Nephron progenitor cell (in vitro differentiated cells): Measurements from ENCODE around the gene ZFC3H1.

Experiments used
- DNase-seq: peaks from one replicate; pipeline ENCODE4 v3.0.0; 2021
- H3K27ac Mint-ChIP-seq: 2 replicates; pipeline ENCODE4 v1.8.0; 2021; ENCODE audit warnings: mild to moderate bottlenecking, moderate library complexity, mixed read lengths
- H3K27me3 Mint-ChIP-seq: 2 replicates; pipeline ENCODE4 v1.8.0; 2021; ENCODE audit warnings: mild to moderate bottlenecking, low read depth, mixed read lengths; ENCODE audit not compliant: poor library complexity
- H3K36me3 Mint-ChIP-seq: 2 replicates; pipeline ENCODE4 v1.8.0; 2021; ENCODE audit warnings: low read depth, mixed read lengths
- H3K4me1 Mint-ChIP-seq: 2 replicates; pipeline ENCODE4 v1.8.0; 2021; ENCODE audit warnings: mixed read lengths
- H3K4me3 Mint-ChIP-seq: 2 replicates; pipeline ENCODE4 v1.8.0; 2021; ENCODE audit warnings: mild to moderate bottlenecking, moderate library complexity, mixed read lengths
- H3K9me3 Mint-ChIP-seq: 2 replicates; pipeline ENCODE4 v1.8.0; 2021; ENCODE audit warnings: mild to moderate bottlenecking, moderate library complexity, mixed read lengths
- CTCF ChIP-seq: fragments of 200-600 bp; sonication (generic); IDR thresholded peaks from 2 replicates; pipeline ENCODE4 v1.5.0; 2021; ENCODE audit warnings: antibody characterized with exemption

ZFC3H1 gene

GRCh38 chr12:71621938-71622337, 41.7 kb downstream of the ZFC3H1 start:
- no peak overlapping the region for H3K4me3 Mint-ChIP-seq
- no peak for DNase-seq
- H3K9me3 Mint-ChIP-seq: no peaks in the 10 kb centered on the region
- peaks cover 73% of the 10 kb centered on the region for H3K36me3 Mint-ChIP-seq
- no peaks in the 10 kb centered on the region for H3K27me3 Mint-ChIP-seq
- TF ChIP-seq CTCF: no peak
- H3K27ac Mint-ChIP-seq: peak overlapping the region; percentile 38
- H3K4me1 Mint-ChIP-seq: no peaks in the 10 kb centered on the region

GRCh38 chr12:71610031-71610795, 53.4 kb downstream of the ZFC3H1 start:
- Mint-ChIP-seq H3K36me3 (peaks cover 81% of the 10 kb centered on the region), H3K4me3 (no peak overlapping the region), H3K27ac (peak overlapping the region; percentile 48), H3K4me1 (no peaks in the 10 kb centered on the region), H3K27me3 (no peaks in the 10 kb centered on the region), H3K9me3 (no peaks in the 10 kb centered on the region)
- TF ChIP-seq CTCF: no peak
- no peak for DNase-seq

GRCh38 chr12:71607494-71608330, 55.9 kb downstream of the ZFC3H1 start:
- Mint-ChIP-seq H3K36me3 (peaks cover 73% of the 10 kb centered on the region), H3K4me1 (no peaks in the 10 kb centered on the region), H3K27me3 (no peaks in the 10 kb centered on the region), H3K9me3 (no peaks in the 10 kb centered on the region), H3K4me3 (no peak overlapping the region), H3K27ac (no peak overlapping the region)
- TF ChIP-seq CTCF: no peak
- no peak for DNase-seq

- no peaks in the 10 kb centered on the region for H3K27me3 Mint-ChIP-seq
- H3K4me1 Mint-ChIP-seq: no peaks in the 10 kb centered on the region
- H3K36me3 Mint-ChIP-seq: peaks cover 51% of the 10 kb centered on the region
- no peaks in the 10 kb centered on the region for H3K9me3 Mint-ChIP-seq
- no peak overlapping the region for H3K27ac Mint-ChIP-seq
- no peak for DNase-seq
- TF ChIP-seq CTCF: no peak
- no peak overlapping the region for H3K4me3 Mint-ChIP-seq
These were observed 58.6 kb downstream of the ZFC3H1 start for GRCh38 chr12:71605039-71605438.

GRCh38 chr12:71602761-71603577, 60.7 kb downstream of the ZFC3H1 start:
- Mint-ChIP-seq H3K4me1 (no peaks in the 10 kb centered on the region), H3K27ac (no peak overlapping the region), H3K36me3 (peaks cover 34% of the 10 kb centered on the region)

More at GRCh38 chr12:71602761-71603577, 60.7 kb downstream of the ZFC3H1 start:
- no peak for DNase-seq
- TF ChIP-seq CTCF: no peak
- H3K9me3 Mint-ChIP-seq: no peaks in the 10 kb centered on the region
- H3K4me3 Mint-ChIP-seq: no peak overlapping the region
- H3K27me3 Mint-ChIP-seq: no peaks in the 10 kb centered on the region
